ENCODE measurements around the gene PPP1R9B.

The PPP1R9B gene

GRCh38 chr17:50187751-50188530 lies 37.5 kb upstream of the PPP1R9B start:
- no peak for DNase-seq (ENCODE audit: low read depth)

DNA sequence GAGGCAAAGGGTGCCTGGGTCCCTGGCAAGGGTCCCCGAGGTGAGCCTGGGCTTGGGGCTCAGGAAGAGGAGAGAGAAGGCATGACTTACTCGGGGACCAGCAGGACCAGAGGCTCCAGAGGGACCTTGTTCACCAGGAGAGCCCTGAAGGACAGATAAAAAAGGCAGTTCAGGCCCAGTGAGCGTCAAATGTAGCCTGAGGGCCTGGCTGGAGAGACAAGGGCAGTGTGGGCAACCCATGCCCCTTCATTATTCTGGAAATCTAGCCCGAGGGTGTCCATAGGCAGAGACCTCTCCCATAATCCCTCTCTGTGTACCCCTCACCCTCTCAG lies 36.9 kb upstream of the PPP1R9B start:
- DNase-seq (ENCODE audit: low read depth) = no peak

GRCh38 chr17:50186661-50187393 lies 36.4 kb upstream of the PPP1R9B start:
- DNase-seq (ENCODE audit: low read depth) = no peak

DNA sequence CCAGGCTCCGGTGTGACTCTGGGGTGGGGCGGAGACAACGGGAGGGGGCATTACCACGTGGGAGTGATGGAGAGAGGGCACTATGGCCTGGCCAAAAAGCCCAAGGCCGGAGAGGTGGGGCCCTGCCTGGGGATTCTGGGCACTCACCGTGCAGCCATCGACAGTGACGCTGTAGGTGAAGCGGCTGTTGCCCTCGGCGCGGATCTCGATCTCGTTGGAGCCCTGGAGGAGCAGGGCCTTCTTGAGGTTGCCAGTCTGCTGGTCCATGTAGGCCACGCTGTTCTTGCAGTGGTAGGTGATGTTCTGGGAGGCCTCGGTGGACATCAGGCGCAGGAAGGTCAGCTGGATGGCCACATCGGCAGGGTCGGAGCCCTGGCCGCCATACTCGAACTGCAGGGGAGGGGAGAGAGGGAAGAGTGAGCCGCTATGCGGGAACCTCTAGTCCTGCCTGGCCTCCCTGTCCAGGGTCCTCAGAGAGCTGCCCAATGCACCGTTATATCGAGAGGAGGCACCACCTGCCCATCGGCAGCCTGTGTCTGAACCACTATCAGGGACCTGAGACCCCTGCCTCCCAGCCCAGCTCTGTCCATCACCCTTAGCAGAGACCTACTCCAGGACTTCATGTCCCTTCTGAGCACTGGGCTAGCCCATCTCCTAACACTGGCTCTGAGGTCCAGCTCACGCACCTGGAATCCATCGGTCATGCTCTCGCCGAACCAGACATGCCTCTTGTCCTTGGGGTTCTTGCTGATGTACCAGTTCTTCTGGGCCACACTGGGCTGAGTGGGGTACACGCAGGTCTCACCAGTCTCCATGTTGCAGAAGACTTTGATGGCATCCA lies 35.4 kb upstream of the PPP1R9B start:
- no peak for DNase-seq (ENCODE audit: low read depth)

DNA sequence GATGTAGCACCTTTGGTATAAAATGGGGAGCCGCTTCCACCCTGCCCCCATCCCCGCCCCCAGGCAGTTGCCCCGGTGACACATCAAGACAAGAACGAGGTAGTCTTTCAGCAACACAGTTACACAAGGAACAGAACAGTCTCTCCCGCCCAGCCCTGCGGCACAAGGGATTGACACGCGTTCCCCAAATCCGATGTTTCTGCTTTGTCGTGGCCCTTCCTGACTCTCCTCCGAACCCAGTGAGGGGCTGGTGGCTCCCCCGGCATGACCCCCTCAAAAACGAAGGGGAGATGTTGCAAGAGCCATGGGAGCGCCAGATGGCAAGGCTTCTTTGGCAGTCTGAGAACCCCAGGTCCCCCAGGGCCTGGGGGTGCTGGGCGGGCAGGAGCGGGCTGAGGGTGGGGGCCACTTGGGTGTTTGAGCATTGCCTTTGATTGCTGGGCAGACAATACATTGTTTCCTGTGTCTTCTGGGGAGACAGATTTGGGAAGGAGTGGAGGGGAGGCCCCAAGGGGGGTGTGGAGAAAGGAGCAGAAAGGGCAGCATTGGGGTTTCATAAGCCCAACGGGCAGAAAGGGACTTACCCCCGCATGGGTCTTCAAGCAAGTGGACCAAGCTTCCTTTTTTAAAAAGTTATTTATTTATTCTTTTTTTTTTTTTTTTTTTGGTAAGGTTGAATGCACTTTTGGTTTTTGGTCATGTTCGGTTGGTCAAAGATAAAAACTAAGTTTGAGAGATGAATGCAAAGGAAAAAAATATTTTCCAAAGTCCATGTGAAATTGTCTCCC lies 34.3 kb upstream of the PPP1R9B start:
- DNase-seq (ENCODE audit: low read depth) = peak; percentile 68

DNA sequence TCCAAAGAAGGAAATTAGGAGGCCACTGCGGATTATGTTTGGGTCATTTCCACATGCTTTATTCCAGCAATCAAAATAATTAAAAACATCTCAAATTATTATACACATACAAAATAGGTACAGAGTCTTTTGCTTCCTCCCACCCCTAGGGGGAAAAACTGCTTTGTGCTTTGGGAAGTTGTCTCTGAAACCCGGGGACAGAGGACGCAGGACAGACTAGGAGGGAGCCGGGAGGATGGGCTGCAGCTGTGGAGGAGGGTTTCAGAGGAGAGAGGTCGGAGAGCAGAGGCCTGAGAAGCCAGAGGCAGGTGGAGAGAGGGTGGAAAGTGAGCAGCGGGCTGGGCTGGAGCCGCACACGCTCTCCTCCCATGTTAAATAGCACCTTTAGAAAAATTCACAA lies 33.6 kb upstream of the PPP1R9B start:
- DNase-seq (ENCODE audit: low read depth) = no peak

GRCh38 chr17:50183421-50183994 lies 33.0 kb upstream of the PPP1R9B start:
- no peak for DNase-seq (ENCODE audit: low read depth)

DNA sequence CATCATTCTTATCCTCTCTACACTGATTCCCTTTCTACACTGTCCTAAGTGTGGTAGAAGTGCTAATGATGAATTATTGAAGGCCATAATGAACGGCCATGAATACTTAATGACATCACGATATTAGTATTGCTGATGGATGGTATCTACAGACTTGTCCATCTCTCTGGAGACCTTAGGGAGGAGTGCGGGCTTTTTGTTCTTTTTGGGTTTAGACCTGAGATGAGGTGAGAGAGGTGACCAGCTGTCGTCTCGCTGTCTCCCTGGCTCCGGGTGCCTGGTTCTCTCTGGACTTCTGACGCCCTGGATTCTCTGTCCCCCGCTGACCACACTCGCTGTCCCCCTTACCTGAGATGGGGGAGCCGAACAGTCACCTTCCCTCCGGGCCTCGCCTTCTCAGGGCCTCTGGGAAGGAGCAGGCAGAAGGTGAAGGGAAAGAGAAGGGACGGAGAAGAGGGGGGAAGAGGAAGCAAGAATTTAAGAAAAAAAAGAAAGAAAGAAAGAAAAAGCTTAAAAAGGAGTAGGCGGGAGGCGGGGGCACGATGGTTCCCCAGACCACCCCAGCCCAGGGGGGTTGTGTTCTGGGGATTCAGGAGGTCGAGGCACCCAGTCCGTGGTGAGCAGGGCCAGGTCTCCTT lies 32.4 kb upstream of the PPP1R9B start:
- no peak for DNase-seq (ENCODE audit: low read depth)

DNA sequence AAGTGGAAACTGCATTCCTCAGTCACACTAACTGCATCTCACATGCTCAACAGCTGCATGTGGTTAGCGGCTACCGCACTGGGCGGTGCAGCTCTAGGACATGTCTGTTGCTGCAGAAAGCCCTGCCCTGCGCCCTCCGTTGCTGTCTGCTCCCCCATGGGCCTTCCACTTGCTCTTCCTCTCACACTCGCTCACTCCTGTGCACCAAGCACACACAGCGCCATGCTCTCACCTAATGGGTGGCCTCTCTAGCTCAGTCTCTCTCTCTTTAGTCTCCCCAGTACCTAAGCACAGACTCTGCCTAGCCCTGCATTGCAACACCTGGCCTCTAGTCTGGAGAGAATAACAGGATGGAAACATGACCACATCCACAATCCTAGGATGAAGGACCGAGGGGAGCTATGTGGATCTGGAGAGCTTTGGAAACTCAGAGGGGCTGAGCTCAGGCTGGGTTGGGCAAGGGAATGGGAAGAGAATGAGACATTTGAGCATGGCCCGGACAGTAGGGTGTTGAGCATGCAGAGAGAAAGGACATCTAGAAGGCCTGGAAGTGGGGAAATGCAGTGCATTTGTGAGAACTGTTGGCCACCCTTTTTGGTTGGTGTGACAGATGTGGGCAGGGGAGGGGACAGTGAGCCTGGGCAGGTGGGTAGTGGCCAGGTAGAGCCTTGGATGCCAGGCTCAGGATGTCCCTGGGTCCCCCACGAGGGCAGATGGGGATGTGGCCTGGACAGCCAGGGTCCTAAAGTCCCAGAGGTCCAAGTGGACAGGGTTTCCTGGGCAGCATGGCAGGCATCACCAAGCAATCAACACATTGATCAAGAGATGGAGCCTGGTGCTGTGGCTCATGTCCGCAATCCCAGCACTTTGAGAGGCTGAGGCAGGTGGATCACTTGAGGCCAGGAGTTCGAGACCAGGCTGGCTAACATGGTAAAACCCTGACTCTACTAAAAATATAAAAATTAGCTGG lies 31.4 kb upstream of the PPP1R9B start:
- DNase-seq (ENCODE audit: low read depth) = no peak

GRCh38 chr17:50181144-50181543 lies 30.7 kb upstream of the PPP1R9B start:
- DNase-seq (ENCODE audit: low read depth) = no peak

DNA sequence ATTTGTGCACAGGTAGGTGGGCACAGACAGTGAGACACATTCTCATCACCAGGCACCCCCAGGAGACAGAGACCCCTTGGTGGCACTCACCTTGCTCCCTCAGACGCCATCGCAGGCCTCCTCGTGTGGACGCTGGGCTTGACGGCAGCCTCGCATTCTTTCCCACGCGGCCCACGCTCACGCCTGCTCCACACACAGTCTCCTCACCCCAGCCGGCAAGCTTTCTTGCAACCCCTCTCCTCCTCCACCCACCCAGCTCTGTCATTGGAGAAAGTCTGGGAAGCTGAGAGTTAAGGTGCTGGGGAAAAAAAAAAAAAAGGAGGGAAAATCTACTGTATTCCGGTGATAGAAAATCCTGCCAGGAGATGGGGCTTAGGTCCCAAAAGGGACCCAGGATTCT lies 30.1 kb upstream of the PPP1R9B start:
- DNase-seq (ENCODE audit: low read depth) = no peak

DNA sequence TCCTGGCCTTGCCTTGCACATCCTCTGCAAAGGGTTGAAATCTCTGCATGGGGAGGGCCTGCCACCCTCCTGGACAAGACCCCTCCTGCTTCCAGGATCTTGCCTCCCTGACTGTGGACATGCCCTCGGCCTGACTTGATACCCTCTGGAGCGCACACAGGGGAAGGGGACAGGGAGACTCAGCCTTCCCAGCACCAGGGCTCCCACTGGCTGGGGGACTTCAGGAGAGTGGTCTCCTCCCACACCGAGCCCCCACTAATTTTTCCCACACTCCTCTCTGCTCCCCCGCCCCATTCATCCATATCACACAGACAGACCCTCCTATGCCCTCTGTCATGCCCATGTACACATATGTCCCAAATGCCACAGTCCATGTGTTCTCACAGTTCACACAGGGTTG lies 29.6 kb upstream of the PPP1R9B start:
- DNase-seq (ENCODE audit: low read depth) = no peak

DNA sequence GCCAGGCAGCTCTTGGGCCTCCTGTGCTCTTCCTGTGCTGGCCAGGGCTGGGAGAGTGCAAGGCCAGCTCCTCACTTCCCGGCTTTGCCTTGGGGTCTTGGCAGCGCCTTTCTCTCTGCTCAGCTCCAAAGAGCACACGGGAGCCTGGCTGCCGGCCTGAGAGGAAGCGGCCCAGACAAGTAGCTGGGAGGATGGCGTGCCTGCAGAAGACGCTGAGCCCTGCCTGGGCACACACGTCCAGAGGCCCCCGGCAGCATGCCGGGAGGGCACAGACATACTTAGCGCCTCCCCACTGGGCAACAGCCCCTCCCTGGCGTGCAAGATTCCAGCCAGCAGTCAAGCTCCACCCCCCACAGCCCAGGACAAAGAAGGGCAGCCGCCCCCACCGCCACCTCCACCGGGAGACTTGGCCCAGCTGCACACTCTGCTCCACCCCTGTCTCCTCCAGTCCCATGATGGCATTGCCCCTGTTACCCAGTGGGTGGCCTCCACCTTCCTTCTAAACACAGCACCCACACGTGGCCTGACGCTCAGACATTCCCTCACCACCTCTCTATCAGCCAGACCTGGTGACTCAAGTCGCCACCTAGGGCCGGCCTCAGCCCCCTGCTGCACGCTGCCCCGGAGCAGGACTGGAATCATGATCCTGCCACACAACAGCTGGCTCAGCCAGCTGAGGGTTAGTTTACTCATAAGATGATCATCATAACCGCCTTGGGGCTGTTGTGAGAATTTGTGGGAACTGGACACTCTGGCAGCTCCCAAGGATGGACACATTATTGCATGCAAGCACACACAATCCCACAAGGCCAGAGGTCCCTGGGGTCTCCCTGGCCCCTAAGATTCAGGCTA lies 27.7 kb upstream of the PPP1R9B start:
- no peak for DNase-seq (ENCODE audit: low read depth)

DNA sequence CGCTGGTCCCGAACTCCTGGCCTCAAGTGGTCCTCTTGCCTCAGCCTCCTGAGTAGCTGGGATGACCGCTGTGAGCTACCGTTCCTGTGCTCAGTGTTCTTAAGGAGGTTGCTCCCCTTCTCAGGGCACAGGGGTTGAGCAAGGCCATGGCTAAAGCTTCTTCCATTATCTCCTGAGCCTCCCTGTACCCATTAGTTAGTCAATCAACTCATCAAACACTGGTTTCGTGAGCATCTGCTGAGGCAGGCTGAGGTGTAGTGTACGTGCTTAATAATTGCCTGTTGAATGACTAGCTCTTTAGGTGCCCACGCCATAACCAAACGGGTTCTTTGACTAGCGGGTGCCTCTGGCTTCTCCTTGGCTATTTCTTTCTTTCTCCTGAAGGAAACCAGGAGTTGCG lies 27.0 kb upstream of the PPP1R9B start:
- DNase-seq (ENCODE audit: low read depth) = no peak

DNA sequence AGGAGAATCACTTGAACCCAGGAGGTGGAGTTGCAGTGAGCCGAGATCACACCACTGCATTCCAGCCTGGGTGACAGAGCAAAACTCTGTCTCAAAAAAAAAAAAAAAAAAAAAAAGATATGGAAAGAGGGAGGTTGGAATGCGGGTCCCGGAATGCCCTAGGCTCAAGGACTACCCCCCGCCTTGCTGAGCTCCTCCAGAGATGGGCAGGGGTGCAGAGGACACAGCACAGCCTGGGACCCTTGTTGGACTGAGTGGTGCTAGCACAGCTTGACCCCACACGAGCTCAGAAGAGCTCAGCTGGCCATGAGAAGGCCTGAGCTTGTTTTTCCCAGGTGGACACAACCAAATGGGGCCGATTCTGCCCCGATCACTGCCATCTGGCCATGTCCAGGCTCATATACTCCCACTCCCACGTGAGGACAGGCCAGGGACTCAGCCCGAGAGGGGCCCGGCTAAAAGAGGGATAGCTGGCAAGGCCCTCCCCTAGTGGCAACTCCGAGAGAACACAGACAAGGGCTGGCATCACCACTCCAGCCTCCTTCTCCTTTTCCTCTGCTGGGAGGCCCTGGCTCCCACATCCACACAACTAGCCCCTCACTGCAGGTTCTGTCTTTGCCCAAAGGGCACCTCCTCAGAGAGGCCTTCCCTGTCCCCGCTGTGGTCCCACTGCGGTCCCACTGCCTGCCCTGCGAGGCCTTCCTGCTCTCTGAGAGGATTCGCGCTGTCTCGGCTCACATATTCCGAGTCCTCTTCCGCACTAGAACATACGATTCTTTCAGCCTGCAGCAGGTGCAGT lies 26.3 kb upstream of the PPP1R9B start:
- no peak for DNase-seq (ENCODE audit: low read depth)

- no peak for DNase-seq (ENCODE audit: low read depth)
Observed at GRCh38 chr17:50175035-50175807, 24.7 kb upstream of the PPP1R9B start.

- DNase-seq (ENCODE audit: low read depth) = no peak
Observed at GRCh38 chr17:50174444-50174843, 24.0 kb upstream of the PPP1R9B start.

All from fibroblast of the conjunctiva (primary cell).